PC-9 (cell line): ENCODE measurements around the gene DET1. TPM values are rescaled to one million over a fixed set of nuclear protein-coding genes. Genes with fewer than 3 reads are reported as not detected.

Experiments
- BruUV-seq: library from RNA; stranded (reverse); fragments of 400-500 nt; replicated peaks from 2 replicates; lab custom pipeline; 2021; lab: Mats Ljungman, UMichigan
- CTCF ChIA-PET: fragments of 300-600 bp; sonication (Branson Sonifier 250); formaldehyde crosslinking; loops from one replicate; lab custom pipeline; 2022; ENCODE audit warnings: antibody characterized with exemption; lab: Charles Lee
- POLR2A ChIA-PET: fragments of 300-600 bp; sonication (Branson Sonifier 250); formaldehyde crosslinking; loops from one replicate; lab custom pipeline; 2022; ENCODE audit warnings: antibody characterized with exemption; ENCODE audit not compliant: unreplicated experiment; lab: Charles Lee
- DNase-seq, 2 experiments: peaks; one replicate each; pipeline versions ENCODE4 v3.0.0 to v3.0.0-alpha.2; 2015 to 2022; ENCODE audit warnings: mixed read lengths in 1 of 2
- H2AFZ ChIP-seq: fragments of 200-600 bp; sonication (generic); 2 replicates; pipeline ENCODE4 v1.8.1; 2017; ENCODE audit warnings: antibody characterized with exemption
- H3F3A ChIP-seq: fragments of 200-600 bp; sonication (generic); 2 replicates; pipeline ENCODE4 v1.8.1; 2017; ENCODE audit warnings: antibody characterized with exemption, mild to moderate bottlenecking, low read depth; ENCODE audit not compliant: insufficient read depth
- H3K27ac ChIP-seq: fragments of 200-600 bp; sonication (generic); 2 replicates; pipeline ENCODE4 v1.6.1; 2016; ENCODE audit warnings: mixed run types
- H3K27me3 ChIP-seq: fragments of 200-600 bp; sonication (generic); 2 replicates; pipeline ENCODE4 v1.6.1; 2016; ENCODE audit warnings: low read depth, mixed run types; ENCODE audit not compliant: insufficient read depth
- H3K36me3 ChIP-seq: fragments of 200-600 bp; sonication (generic); 2 replicates; pipeline ENCODE4 v1.6.1; 2016; ENCODE audit warnings: low read depth, mixed run types
- H3K4me1 ChIP-seq: fragments of 200-600 bp; sonication (generic); replicated peaks from 2 replicates; pipeline ENCODE4 v1.6.1; 2016; ENCODE audit warnings: mixed run types; ENCODE audit not compliant: insufficient read depth
- H3K4me2 ChIP-seq: fragments of 200-600 bp; sonication (generic); 2 replicates; pipeline ENCODE4 v1.6.1; 2017; ENCODE audit warnings: mixed run types
- H3K4me3 ChIP-seq: fragments of 200-600 bp; sonication (generic); 2 replicates; pipeline ENCODE4 v1.6.1; 2016; ENCODE audit warnings: mixed run types
- H3K79me2 ChIP-seq: fragments of 200-600 bp; sonication (generic); 2 replicates; pipeline ENCODE4 v1.6.1; 2017; ENCODE audit warnings: low read depth, mixed run types
- H3K9me2 ChIP-seq: fragments of 200-600 bp; sonication (generic); 2 replicates; pipeline ENCODE4 v1.8.1; 2017; ENCODE audit warnings: mild to moderate bottlenecking; ENCODE audit not compliant: insufficient read depth
- H3K9me3 ChIP-seq: fragments of 200-600 bp; sonication (generic); 2 replicates; pipeline ENCODE4 v1.8.1; 2016; ENCODE audit warnings: low read depth; ENCODE audit not compliant: insufficient read depth
- H4K20me1 ChIP-seq: fragments of 200-600 bp; sonication (generic); 2 replicates; pipeline ENCODE4 v1.8.1; 2017; ENCODE audit not compliant: insufficient read depth
- EZH2 ChIP-seq: fragments of 200-600 bp; sonication (generic); IDR thresholded peaks from 2 replicates; pipeline ENCODE4 v1.8.0; 2017; ENCODE audit warnings: antibody characterized with exemption, low read depth
- intact Hi-C: fragments of 100-400 bp; cut with micrococcal nuclease; formaldehyde crosslinking; loops from one replicate; pipeline ENCODE4 v1.10.0; 2022; ENCODE audit not compliant: unreplicated experiment
- total RNA-seq: library from RNA; stranded (reverse); gene quantifications from 2 replicates; pipeline ENCODE4 v1.2.3, GENCODE V29; 2021
- TF ChIP-seq, protein P1 (sequence below): fragments of 200-600 bp; sonication (generic); conservative IDR thresholded peaks from 2 replicates; pipeline ENCODE4 v1.6.1; 2017; ENCODE audit warnings: mixed run types, antibody characterized with exemption, mild to moderate bottlenecking, moderate library complexity

Gene DET1
- total RNA-seq, 1 experiment from 2014 or later: 3.7 TPM

DNA sequence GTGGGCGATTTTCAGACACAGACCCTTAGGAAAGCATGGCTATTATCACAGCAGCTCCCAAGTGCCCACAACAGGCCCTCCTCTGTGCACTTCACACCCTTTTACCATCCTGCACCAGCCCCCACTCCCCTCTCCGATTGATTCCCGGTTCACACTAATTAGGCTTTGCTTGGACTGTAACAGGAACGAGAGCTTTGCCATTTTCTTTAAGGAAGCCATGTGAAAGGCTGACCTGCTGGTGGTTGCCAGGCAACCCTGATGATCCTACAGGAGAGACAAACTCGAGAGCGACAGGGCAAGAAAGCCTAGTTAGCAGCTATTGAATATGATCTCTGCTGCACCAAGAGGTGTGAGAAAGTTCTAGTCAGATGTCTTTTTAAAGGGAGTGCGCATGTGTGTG lies 28.2 kb upstream of the DET1 start:
- Histone ChIP-seq H3K4me2 (no peak overlapping the region), H3K4me3 (no peak overlapping the region), H3K36me3 (no peaks in the 10 kb centered on the region), H2AFZ (no peak overlapping the region), H3K27ac (no peak overlapping the region), H3K9me2 (no peaks in the 10 kb centered on the region), H3K9me3 (no peaks in the 10 kb centered on the region), H3K4me1 (no peaks in the 10 kb centered on the region), H3K27me3 (peaks cover 76% of the 10 kb centered on the region), H3K79me2 (no peaks in the 10 kb centered on the region), H3F3A (no peaks in the 10 kb centered on the region), H4K20me1 (no peaks in the 10 kb centered on the region)
- no peak for DNase-seq
- CTCF ChIA-PET: no interaction called here
- TF ChIP-seq, protein P1, sequence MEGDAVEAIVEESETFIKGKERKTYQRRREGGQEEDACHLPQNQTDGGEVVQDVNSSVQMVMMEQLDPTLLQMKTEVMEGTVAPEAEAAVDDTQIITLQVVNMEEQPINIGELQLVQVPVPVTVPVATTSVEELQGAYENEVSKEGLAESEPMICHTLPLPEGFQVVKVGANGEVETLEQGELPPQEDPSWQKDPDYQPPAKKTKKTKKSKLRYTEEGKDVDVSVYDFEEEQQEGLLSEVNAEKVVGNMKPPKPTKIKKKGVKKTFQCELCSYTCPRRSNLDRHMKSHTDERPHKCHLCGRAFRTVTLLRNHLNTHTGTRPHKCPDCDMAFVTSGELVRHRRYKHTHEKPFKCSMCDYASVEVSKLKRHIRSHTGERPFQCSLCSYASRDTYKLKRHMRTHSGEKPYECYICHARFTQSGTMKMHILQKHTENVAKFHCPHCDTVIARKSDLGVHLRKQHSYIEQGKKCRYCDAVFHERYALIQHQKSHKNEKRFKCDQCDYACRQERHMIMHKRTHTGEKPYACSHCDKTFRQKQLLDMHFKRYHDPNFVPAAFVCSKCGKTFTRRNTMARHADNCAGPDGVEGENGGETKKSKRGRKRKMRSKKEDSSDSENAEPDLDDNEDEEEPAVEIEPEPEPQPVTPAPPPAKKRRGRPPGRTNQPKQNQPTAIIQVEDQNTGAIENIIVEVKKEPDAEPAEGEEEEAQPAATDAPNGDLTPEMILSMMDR: no peak
- no peak for TF ChIP-seq EZH2
- no TSS peak for BruUV-seq
- POLR2A ChIA-PET: no interaction called here
- intact Hi-C loops: no loop called here

- intact Hi-C loops: no loop called here
- Histone ChIP-seq H3K4me2 (no peak overlapping the region), H3K36me3 (no peaks in the 10 kb centered on the region), H2AFZ (no peak overlapping the region), H3K4me3 (no peak overlapping the region), H3K9me3 (no peaks in the 10 kb centered on the region), H3F3A (no peaks in the 10 kb centered on the region), H3K27ac (no peak overlapping the region), H3K4me1 (no peaks in the 10 kb centered on the region), H3K9me2 (no peaks in the 10 kb centered on the region), H3K27me3 (peaks cover 70% of the 10 kb centered on the region), H3K79me2 (no peaks in the 10 kb centered on the region), H4K20me1 (no peaks in the 10 kb centered on the region)
- no peak for DNase-seq
- no TSS peak for BruUV-seq
- TF ChIP-seq EZH2: no peak
- TF ChIP-seq, protein P1: no peak
- CTCF ChIA-PET: no interaction called here
- POLR2A ChIA-PET: no interaction called here
Measured at GRCh38 chr15:88574077-88574476, 27.6 kb upstream of the DET1 start.

DNA sequence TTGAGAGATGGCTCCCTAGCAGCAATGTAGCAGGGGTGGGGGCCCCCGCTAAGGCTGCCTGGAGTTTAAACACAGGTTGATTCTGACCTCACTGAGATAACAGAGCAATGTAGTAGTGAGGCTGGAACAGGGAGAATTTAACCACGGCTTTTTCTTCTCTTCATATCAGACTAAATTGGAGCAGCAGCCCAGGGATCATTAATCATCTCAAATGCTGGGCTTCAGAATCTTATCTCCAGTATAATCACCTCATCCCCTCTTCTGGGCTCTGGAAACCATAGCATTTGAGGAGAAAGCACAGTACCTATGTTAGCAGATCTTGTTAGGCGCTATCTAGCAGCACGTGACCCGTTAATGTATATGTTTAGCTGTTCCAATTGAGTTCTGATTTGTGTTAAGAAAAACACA lies 25.4 kb upstream of the DET1 start:
- H3K4me3 ChIP-seq: no peak overlapping the region
- TF ChIP-seq EZH2: no peak
- TF ChIP-seq, protein P1: no peak
- no peaks in the 10 kb centered on the region for H3K9me3 ChIP-seq
- no peaks in the 10 kb centered on the region for H3K4me1 ChIP-seq
- H3K27ac ChIP-seq: no peak overlapping the region
- intact Hi-C loops: no loop called here
- ChIA-PET POLR2A (no interaction called here), CTCF (no interaction called here)
- H3K9me2 ChIP-seq: no peaks in the 10 kb centered on the region
- H3K36me3 ChIP-seq: no peaks in the 10 kb centered on the region
- H3K27me3 ChIP-seq: peaks cover 73% of the 10 kb centered on the region
- H3K4me2 ChIP-seq: no peak overlapping the region
- no TSS peak for BruUV-seq
- H3K79me2 ChIP-seq: no peaks in the 10 kb centered on the region
- H2AFZ ChIP-seq: no peak overlapping the region
- DNase-seq: no peak
- no peaks in the 10 kb centered on the region for H3F3A ChIP-seq
- no peaks in the 10 kb centered on the region for H4K20me1 ChIP-seq
